ENCODE measurements around the gene DCP1A. TPM values are rescaled to one million over a fixed set of nuclear protein-coding genes. Genes with fewer than 3 reads are reported as not detected.

DCP1A gene
- total and polyA plus RNA-seq, 2 experiments from 2014 or later = 34.3 to 67.0 TPM

- H3K9me3 ChIP-seq (ENCODE audit: low read depth) = no peaks in the 10 kb centered on the region
- TF ChIP-seq CTCF (IDR thresholded peaks at IDR 0.05; ENCODE audit: low read depth, low read length) = no peak
- no peaks in the 10 kb centered on the region for H3K27me3 ChIP-seq
- H3K4me3 ChIP-seq = no peak overlapping the region
- H3K36me3 ChIP-seq = peaks cover 16% of the 10 kb centered on the region
- no peak overlapping the region for H3K27ac ChIP-seq
- no peak for DNase-seq (ENCODE audit: low read depth in 1 of 2, low spot score in 1 of 2)
- H3K4me1 ChIP-seq (ENCODE audit: low read depth) = no peaks in the 10 kb centered on the region
These were observed 53.5 kb downstream of the DCP1A start for GRCh38 chr3:53293867-53294266.

- Histone ChIP-seq H3K36me3 (peaks cover 46% of the 10 kb centered on the region), H3K27ac (peak overlapping the region; percentile 38)
- TF ChIP-seq CTCF (IDR thresholded peaks at IDR 0.05; ENCODE audit: low read depth, low read length) = no peak
These were observed 59.1 kb downstream of the DCP1A start for GRCh38 chr3:53288214-53288613.

GRCh38 chr3:53287131-53287629 is 60.2 kb downstream of the DCP1A start:
- Histone ChIP-seq H3K9me3 (ENCODE audit: low read depth) (no peaks in the 10 kb centered on the region), H3K36me3 (peaks cover 44% of the 10 kb centered on the region), H3K27ac (peak overlapping the region; percentile 38), H3K27me3 (no peaks in the 10 kb centered on the region), H3K4me1 (ENCODE audit: low read depth) (no peaks in the 10 kb centered on the region), H3K4me3 (no peak overlapping the region)
- TF ChIP-seq CTCF (IDR thresholded peaks at IDR 0.05; ENCODE audit: low read depth, low read length) = no peak
- peak in 1 of 2 donors; percentile 35 for DNase-seq (ENCODE audit: low read depth in 1 of 2, low spot score in 1 of 2)

More at GRCh38 chr3:53288214-53288613, 59.1 kb downstream of the DCP1A start:
- no peaks in the 10 kb centered on the region for H3K4me1 ChIP-seq (ENCODE audit: low read depth)
- H3K4me3 ChIP-seq = no peak overlapping the region
- DNase-seq (ENCODE audit: low read depth in 1 of 2, low spot score in 1 of 2) = no peak
- no peaks in the 10 kb centered on the region for H3K9me3 ChIP-seq (ENCODE audit: low read depth)
- no peaks in the 10 kb centered on the region for H3K27me3 ChIP-seq

GRCh38 chr3:53286727-53287126 is 60.6 kb downstream of the DCP1A start:
- H3K4me1 ChIP-seq (ENCODE audit: low read depth) = no peaks in the 10 kb centered on the region
- DNase-seq (ENCODE audit: low read depth in 1 of 2, low spot score in 1 of 2) = no peak
- H3K36me3 ChIP-seq = peaks cover 40% of the 10 kb centered on the region
- no peaks in the 10 kb centered on the region for H3K27me3 ChIP-seq
- no peaks in the 10 kb centered on the region for H3K9me3 ChIP-seq (ENCODE audit: low read depth)
- no peak for TF ChIP-seq CTCF (IDR thresholded peaks at IDR 0.05; ENCODE audit: low read depth, low read length)
- no peak overlapping the region for H3K4me3 ChIP-seq
- H3K27ac ChIP-seq = peak overlapping the region; percentile 38

GRCh38 chr3:53282581-53282980 is 64.8 kb downstream of the DCP1A start:
- H3K4me3 ChIP-seq = no peak overlapping the region
- H3K36me3 ChIP-seq = peaks cover 35% of the 10 kb centered on the region
- no peak for TF ChIP-seq CTCF (IDR thresholded peaks at IDR 0.05; ENCODE audit: low read depth, low read length)
- no peak for DNase-seq (ENCODE audit: low read depth in 1 of 2, low spot score in 1 of 2)
- H3K9me3 ChIP-seq (ENCODE audit: low read depth) = no peaks in the 10 kb centered on the region
- H3K4me1 ChIP-seq (ENCODE audit: low read depth) = no peaks in the 10 kb centered on the region
- peak overlapping the region; percentile 5 for H3K27ac ChIP-seq
- no peaks in the 10 kb centered on the region for H3K27me3 ChIP-seq
